ENCODE data around the gene TTC34.

Gene TTC34

DNA sequence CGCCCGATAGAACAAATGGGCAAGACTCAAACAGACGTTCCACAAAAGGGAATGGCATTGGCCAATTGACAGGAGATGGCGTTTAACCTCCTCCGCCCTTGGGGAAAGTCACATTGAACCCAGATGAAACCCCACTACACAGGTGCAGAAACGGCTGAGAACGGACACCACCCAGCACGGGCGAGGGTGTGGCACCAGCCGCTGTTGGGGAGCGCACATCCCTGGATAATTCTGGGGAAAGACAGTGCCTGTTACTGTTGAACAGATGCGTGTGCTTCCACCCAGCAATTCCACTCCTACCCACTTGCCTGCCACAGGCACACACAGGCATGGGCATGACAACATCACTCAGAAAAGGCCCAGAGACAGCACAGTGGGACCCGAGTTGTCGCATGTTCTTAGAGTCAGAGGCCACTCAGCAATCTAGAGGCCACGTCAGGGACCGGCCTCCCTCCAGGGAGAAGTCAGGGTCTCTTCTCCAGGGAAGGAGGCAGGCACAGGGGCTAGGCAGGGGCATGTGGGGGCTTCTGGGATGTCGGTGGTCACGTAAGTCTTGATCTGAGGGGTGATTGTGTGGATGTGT is 199.7 kb downstream of the TTC34 start:
- DNase-seq: no peak

DNA sequence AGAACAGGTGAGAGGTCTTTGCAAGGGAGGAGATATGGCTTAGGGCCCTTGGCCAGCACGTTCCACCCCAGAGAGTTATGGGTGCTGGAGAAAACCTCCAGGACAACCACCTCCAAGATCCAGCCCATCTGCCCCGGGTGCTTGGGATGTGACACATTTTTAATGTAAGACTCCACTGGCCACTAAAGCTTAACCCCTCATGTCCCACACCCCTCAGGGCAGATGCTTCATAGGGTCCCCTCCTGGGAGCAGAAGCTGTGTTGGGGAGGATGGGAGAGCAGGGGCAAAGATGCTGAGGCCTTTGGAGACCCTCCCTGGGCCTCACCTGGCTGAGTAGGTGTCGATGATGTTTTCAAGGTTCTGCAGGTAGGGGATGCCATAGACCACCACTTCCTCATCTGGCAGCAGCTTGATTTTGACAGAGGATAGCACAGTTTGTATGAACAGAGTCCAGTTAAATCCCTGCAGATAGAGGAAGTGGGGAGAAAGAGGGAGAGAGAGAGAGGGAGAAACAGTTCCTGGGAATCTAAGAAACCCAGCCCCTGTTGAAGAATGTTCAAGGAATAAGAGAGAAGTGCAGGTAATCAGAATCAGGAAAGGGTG is 203.1 kb downstream of the TTC34 start:
- no peak for DNase-seq

DNA sequence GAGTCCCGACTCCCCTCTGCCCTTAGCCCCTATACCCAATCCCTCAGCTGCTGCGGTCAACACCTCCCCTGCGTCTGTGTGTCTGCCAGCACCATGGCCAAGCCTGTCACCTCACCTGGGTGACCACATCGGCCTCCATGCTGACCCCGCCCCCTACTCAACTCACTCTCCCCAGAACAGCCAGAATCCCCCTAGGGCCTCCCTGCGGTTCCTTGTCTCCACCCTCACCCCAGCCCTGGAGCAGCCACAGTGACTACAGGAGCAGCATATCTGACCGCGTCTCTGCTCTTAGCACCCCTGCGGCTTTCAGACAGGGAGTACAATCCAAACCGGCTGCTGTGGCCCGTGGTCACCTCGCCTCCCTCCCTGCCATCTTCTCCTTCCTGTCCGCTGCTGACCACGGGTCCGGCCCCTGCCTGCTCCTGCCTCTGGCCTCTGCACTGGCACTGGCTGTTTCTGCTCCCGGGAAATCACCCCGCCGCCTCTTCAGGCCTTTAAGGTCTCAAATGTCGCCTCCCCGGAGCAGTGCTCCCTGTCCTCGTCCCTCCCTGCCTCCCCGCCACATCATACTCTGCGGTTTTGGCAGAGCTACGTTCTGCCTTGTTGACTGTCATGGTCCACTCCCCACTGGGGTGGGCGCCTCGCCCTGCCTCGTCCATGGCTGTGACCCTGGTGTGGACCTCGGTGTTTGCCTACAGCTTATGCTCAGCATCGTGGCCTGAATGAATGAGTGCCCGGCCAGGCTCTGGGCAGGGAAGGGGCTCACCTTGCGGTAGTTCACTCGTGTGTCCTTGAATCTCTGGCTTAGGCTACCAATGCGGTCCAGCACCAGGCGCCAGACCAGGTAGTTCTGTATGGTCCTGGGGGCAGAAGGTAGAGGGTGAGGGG is 203.8 kb downstream of the TTC34 start:
- DNase-seq: no peak

DNA sequence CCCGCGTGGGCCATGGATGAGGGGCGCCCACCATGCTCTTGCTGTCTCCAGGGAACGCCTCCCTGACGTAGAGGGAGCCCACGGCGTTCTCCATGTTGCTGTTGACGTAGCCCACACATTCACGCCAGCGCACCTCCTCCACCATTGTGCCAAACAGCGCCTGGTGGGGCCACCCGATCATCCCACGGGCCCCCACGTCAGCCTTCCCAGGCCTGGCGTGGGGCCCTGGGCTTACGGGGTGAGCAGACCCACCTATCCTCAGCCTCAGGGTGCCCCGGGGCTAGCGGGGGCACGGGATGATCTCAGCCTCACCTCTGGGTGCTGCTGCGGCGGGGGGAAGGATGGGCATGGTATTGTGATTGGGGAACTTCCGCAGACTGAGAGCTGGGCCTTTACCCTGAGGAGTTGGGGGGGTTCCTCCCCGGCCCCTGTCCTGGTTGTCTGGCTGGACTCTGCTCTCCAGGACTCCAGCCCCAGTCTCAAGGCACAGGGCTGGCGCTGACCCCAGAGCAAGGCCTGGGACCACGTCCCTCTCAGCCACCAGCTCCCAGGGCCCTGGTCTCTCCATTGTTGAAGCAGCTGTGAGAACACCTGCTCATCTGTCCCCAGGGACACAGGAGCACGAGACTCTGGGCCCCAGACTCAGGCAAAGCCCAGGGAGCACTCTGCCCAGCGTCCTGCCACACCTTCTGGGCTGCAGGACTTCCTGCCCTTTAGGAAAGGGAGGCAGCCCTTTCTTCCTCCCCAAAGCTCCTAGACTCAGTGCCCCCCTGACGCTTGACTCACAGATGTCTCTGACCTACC is 204.8 kb downstream of the TTC34 start:
- peak in 1 of 2 experiments; percentile 66 for DNase-seq

DNA sequence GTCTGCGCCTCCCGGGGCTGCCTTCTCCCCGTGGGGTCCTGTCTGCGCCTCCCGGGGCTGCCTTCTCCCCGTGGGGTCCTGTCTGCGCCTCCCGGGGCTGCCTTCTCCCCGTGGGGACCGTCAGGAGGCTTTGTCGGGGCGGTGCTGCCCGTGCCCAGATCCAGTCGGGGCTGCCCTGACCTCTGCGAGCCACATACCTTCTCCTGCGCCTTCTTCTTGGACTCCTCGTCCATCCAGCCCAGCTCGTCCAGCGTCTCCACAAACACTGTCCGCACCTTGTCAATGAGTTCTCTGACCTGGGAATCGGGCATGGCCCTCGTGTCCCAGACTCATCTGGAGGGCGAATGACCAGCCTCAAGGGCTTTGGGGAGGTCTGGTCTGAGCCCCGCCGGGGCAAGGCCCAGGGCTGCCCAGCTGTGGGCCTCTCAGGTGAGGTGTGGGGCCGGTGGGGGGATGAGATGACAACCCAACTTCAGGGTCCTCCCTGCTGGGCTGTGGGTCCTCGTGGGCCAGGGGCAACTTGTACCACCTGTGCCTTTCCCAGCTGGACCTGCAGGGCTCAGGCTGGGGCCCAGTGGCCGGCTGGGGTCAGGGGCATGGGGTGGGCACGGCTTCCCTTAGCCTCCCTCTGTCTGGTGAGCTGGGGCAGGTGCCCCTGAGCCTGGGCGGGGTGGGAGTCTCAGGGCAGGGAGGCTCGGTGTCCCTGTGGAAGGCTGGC is 205.5 kb downstream of the TTC34 start:
- DNase-seq: no peak

DNA sequence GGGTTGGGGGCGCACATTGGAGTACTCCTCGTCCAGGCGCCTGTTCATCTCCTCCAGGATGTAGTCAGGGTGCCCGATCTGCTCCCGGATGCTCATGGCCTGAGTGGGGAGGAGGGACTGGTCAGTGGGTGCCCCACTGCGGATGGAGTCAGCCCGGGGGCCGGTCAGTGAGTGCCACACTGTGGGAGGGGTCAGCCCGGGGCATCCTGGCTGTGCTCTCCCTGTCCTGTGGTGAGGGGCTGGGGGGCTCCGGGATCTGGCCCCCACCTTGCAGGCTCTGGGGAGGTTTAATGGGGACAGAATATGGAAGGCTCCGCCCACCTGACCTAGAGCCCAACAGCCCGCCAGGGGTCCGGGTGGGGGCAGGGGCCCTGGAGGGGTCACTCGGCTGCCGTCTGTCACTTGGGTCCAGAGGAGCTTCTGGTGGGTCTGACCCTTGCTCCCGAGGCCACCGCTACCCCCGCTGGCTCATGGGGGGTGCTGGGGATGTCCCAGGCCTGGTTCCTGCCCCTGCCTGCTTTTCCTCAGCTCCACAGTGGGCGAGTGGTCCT is 206.2 kb downstream of the TTC34 start:
- DNase-seq: no peak

DNA sequence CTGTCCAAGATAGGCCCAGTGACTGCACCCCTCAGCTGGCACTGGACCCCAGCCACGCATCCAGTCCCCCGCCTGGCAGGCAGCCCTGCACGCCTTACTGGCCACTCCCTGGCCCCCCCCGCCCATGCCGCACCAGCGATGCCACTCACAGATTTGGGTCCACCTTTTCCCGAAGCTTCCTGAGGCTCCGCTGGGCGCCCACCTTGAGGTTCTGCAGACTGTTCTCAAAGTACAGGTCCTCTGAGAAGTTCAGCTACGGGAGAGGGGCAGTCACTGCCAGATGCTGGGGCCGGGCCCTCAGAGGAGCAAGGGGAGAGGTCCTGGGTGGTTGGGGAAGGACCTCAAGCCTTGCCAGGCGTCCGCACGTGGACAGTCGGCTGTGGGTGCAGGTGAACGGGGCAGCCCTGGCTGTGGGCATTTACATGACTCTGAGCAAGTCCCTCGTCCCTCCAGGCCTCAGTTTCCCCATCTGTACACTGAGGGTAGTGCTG is 206.8 kb downstream of the TTC34 start:
- no peak for DNase-seq

DNA sequence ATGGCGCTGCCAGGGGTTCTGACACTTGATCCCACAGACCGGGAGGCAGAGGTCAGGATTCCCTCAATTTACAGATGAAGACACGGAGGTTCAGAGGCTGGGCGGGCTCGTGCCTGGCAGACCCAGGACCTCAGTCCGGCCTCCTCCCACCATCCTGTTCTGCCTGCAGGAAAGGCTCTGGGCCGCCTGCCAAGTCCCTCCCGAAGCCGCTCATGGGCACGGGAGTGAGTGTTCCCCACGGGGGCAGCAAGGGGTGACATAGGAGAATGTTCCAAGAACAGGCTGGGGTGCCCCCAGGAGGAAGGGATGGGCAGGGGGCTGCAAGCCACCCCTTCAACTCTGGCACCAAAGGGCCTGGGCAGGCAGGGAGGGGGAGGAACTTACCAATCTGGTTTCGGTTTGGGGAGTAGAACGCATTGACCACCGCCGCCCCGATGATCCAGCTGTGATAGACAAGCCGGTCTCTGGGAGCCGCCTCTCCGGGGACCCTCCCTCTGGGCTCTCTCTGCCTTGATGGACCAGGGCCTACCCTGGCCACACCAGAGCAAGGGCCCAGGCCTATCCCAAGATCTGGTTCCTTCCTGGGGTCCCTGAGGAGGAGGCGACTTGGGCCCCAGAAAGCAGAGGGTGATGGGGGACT is 207.4 kb downstream of the TTC34 start:
- DNase-seq: no peak

DNA sequence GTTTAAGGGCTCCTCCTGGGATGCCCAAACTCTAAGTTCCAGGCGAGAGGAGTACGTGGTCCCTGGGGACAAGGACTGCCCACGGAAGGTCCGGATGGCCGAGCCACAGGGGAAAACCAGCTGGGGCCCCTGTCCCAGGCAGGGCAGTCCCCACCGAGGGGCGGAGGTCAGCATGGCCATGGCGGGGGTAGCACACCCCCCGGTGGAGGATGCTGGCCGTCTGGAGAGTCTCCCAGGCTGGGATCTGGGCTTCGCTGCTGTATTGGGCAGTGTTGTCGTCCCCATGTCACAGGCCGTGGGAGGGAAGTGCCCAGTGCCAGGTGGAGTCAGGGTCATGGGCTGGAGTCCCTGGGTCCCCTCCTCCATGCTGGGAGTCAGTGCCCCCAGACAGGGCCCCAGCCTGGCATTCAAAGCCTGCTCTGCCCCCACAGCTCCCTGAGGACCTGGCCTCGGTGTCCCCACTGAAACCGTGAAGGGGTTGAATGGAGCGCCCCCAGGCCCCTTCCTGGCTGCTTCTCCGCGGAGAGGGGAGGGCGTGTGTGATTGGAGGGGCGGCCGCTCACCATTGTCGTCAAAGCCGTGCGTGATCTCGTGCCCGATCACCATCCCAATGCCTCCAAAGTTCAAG is 208.1 kb downstream of the TTC34 start:
- no peak for DNase-seq

DNA sequence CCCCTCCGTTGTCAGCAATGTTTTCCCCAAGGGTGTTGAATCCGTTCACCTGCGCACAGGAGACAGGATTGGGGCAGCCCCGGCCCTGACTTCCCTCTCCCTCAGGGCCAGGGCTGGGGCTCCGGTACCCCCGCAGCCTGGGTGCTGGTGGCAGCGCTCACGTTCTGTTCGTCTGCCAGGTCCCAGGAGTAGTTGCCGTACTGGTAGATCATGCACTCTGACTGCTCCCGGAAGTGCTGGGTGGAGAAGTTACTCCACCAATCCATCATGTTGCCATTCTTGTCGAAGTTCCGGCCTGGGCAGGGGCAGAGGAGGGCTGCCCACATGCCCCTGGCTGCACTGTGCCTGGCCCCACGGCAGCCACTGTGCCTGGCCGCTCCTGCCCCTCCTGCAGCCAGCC is 208.8 kb downstream of the TTC34 start:
- peak in 1 of 2 experiments; percentile 30 for DNase-seq

DNA sequence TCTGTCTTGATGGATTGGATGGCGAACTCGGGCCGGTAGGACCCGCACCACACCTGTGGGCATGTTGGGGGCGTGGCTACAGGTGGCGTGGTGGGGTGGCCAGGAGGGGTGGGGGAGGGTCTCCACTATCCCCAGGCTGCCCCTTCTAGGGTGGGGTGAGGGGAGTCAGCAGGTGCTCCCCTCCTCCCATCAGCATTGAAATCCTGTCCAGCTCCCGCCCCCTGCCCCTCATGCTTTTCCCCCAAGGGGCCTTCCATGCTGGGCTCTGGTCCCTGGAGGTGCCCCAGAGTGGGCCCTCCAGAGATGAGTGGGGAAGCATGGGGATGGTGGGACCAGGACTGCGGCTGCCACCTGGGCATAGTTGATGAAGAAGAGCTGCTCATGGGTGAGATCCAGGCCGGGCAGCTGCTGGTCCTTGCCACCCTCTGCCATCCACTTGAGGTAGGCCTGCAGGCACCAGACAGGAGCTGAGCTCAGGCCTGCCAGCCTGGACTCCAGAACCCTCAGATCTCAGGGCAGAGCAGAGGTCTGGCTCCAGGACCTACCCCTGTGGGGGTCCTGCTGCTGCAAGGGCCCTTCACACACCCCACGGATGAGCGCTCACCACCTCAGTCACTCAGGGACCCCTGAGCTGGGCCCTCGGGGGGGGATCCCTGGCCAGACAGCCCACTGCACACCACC is 209.8 kb downstream of the TTC34 start:
- no peak for DNase-seq

DNA sequence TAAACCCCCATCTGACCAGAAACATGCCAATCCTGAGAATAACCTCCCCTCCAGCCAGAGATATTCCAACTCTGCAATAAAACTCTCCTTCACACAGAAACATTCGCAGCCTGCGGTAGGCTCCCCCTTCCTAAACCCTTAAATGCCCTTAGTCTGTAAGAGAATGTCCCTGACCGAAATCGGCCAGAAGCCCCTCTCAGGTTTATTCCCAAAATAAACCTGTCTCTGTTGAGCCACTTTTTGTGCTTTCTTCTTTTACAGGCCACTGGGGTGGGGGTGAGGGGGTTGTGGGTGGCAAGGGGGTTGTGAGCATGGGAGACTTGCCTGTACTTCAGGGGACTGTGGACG is 210.3 kb downstream of the TTC34 start:
- no peak for DNase-seq

DNA sequence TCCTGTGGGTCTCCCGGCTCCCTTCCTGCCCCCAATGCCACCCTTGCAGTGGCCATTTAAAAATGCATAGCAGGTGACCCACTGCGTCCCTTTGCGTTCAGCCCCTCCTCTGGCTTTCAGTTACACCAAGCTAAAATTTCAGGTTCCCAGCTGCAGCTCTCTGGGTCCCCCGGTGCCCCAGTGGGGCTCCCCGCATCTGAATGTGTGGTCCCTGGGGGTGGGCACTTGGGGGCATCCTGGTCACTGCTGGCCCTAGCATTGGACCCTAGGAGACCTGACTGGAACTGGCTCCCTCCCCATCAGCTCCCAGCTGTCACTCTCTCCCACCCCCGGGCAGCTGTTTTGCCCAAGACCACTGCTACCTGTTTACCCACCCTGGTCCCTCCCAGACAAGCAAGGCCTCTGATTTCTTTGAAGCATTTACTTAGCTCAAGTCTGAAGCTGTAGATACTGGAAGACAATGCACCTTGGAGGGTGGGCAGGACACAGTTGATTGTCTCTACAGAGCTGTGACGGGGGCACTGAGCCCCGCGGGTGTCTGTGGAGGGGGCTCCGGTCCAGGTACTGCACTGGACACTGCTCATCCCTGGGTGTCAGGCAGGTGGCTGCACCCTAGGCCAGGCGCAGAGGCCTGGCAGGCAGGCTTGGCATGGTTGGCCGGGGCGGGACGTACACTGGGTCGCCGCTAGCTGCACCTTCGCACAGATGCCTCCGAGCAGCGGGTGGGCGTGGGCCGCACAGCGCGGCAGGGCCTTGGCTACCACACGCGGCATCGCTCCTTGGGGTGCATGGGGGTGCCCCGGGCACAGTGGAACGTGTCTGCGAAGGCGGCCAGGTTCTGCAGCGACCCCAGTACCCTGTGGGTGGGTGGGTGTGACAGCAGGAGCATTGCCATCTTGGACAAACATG is 211.0 kb downstream of the TTC34 start:
- no peak for DNase-seq

DNA sequence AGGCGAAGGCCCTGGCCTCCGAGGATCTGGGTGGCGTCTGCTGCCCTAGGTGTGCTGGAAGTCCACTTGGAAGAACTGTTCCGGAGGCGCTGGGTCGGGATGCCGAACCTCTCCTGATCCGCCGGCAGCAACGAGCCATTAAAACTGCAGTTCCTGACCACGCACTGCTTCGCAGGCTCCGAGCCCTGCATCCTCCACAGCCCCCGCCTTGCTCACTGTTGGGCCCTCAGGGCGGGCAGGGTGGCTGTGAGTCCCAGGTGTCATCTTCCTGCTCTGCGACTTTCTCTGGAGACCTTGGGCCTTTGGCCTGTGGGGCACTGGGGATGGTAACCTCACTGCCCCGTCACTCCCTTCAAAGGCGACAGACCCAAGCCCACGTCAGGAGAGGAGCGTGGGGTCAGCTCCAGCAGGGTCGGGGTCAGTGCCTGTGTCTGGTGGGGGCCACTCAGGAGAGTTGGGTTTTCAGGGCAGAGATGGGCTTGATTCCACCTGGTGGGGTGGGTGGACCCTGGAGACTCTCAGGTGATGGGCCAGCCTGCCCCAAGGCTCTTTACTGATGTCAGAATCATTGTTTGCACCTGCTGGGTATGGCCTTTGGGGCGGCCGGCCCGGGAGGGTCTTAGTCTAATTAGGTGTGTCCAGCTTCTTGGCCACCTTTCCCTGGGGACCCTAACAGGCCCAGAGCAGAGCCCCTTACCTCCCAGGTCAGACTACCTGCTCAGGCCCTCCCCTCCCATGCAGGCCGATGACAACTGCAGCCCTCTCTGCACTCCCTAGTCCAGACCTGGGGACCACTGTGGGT is 211.9 kb downstream of the TTC34 start:
- DNase-seq: no peak

DNA sequence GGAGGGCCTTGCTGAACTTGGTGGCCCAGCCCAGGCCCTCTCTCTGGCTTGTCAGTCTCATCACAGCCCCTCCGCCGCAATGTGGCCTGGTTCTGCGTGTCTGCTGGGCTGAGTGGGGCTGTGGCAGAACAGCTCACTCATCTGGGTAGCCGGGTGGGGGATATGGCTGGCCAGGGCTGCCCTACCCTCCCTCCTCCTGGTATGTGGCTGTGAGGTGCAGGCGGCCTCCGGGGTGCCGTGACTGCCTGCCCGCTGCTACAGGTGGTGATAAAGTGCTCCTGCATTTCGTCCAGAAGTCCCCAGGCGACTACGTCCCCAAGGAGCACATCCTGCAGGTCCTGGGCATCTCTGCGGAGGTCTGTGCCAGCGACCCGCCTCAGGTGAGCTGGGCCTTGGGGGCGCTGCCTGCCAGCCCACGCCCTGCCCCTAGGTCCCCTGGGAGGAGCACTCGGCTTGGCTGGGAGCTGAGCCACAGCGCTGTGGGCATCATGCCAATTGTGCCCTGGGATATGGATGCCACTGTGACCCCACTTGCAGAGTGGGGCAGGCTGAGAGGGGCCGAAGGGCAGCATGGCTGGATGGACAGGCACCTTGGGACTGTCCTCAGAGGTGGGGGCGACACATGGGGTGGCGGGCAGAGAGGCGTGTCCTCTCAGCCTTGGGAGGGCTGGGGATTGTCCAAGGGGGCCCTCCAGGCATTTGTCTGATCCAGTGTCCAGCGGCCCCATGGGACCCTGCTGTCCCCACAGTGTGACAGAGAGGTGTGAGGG is 212.6 kb downstream of the TTC34 start:
- DNase-seq: no peak

DNA sequence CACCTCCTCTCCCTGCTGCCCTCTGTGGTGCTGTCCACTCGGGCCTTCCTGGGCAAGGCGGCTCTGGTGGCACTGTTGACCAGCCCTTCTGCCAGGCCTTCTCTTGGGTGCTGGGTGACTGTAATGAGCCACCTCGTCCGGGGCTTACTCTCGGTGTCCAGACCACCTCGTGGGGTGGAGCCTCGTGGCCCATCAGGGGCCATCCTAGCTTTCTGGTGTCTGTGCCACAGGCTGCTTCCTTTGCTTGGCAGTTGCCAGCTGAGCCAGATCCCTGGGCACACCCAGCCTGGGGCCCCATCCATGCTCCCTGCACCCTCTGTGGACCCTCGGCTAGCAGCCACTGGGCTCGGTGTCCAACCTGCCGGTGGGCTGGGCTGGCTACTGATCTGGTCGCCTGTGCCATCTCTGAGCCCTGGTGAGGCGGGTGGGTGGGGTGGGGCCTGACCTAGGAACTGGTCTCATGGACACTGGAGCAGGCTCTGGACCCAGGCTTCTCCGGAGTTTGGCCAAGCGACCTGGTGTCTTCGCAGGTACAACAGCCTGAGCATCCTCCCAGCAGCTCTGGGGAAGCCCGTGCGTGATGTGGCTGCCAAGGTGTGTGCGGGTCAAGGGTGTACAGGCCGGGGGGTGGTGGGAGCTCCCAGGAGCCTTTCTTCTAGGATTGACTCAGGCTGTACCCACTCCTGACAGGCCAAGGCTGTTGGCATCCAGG is 213.5 kb downstream of the TTC34 start:
- no peak for DNase-seq

Data from NCI-H526 (cell line).